Measurements from ENCODE around the gene PAX1. TPM values are rescaled to one million over a fixed set of nuclear protein-coding genes. Genes with fewer than 3 reads are reported as not detected.

The PAX1 gene
- total RNA-seq, 1 donor from 2014 or later, result not detected

DNA sequence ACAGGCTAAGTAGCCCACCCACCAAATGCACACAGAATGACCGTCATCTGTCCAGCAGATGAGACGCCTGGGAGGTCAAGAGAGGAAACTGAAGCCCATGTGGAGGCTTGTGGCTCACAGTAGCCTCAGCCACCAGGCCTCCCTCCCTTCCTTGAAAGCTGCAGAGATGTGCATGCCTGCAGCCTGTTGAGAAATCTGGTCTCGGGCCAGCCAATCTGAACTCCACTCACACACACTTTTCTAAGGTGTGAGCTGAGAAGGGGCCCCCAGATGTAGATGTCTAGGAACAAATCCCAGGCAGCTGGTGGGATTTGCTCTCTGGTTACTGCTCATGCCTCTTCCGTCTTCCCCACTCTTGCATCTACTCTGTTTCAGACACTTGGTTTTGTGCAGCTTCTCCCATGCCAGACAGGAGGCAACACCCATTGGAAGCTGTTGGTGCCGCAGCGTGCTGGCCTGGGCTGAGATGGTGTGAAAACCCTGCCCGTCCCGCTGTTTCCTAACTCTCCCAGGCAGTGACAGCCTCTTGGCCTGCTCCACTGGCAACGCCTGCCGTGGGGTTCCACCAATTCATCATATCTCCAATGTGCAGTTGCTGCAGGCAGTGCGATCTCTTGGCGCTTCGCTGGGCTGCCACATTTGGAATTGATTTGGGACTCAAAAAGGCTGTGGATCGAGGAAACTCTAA, 24.1 kb upstream of the PAX1 start:
- no peak for DNase-seq (ENCODE audit: extremely low spot score, unreplicated experiment)
- Mint-ChIP-seq H3K4me1 (ENCODE audit: unreplicated experiment) (no peaks in the 10 kb centered on the region), H3K4me3 (ENCODE audit: unreplicated experiment) (no peak overlapping the region), H3K27ac (ENCODE audit: unreplicated experiment) (no peak overlapping the region), H3K9me3 (ENCODE audit: unreplicated experiment) (peaks cover under 1% of the 10 kb centered on the region), H3K27me3 (ENCODE audit: unreplicated experiment) (no peaks in the 10 kb centered on the region), H3K36me3 (ENCODE audit: unreplicated experiment) (no peaks in the 10 kb centered on the region)
- TF ChIP-seq, protein P1, sequence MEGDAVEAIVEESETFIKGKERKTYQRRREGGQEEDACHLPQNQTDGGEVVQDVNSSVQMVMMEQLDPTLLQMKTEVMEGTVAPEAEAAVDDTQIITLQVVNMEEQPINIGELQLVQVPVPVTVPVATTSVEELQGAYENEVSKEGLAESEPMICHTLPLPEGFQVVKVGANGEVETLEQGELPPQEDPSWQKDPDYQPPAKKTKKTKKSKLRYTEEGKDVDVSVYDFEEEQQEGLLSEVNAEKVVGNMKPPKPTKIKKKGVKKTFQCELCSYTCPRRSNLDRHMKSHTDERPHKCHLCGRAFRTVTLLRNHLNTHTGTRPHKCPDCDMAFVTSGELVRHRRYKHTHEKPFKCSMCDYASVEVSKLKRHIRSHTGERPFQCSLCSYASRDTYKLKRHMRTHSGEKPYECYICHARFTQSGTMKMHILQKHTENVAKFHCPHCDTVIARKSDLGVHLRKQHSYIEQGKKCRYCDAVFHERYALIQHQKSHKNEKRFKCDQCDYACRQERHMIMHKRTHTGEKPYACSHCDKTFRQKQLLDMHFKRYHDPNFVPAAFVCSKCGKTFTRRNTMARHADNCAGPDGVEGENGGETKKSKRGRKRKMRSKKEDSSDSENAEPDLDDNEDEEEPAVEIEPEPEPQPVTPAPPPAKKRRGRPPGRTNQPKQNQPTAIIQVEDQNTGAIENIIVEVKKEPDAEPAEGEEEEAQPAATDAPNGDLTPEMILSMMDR (IDR thresholded peaks at IDR 0.05), result no peak

DNA sequence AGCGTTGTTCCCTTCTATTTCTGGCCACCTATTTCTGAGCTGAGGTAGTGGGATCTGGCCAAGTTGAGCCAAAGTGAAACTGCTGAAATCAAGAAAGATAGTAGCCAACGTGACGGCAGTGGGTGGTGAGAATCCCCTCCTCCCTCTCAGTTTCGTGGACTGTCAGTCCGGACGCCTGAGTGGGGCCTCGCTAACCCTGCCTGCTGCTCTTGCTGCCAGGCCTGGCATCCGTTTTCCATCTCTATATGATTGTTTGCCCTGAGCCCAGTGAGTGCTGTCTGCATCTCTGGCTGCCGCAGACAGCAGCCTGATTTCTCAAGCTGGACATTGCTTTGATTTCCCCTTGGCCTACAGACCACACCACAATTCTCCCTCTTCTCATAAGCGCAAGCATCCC, 23.5 kb upstream of the PAX1 start:
- H3K4me3 Mint-ChIP-seq (ENCODE audit: unreplicated experiment), result no peak overlapping the region
- no peaks in the 10 kb centered on the region for H3K4me1 Mint-ChIP-seq (ENCODE audit: unreplicated experiment)
- no peaks in the 10 kb centered on the region for H3K9me3 Mint-ChIP-seq (ENCODE audit: unreplicated experiment)
- no peak overlapping the region for H3K27ac Mint-ChIP-seq (ENCODE audit: unreplicated experiment)
- TF ChIP-seq, protein P1 (IDR thresholded peaks at IDR 0.05), result no peak
- H3K36me3 Mint-ChIP-seq (ENCODE audit: unreplicated experiment), result no peaks in the 10 kb centered on the region
- no peaks in the 10 kb centered on the region for H3K27me3 Mint-ChIP-seq (ENCODE audit: unreplicated experiment)
- DNase-seq (ENCODE audit: extremely low spot score, unreplicated experiment), result peak; percentile 23

DNA sequence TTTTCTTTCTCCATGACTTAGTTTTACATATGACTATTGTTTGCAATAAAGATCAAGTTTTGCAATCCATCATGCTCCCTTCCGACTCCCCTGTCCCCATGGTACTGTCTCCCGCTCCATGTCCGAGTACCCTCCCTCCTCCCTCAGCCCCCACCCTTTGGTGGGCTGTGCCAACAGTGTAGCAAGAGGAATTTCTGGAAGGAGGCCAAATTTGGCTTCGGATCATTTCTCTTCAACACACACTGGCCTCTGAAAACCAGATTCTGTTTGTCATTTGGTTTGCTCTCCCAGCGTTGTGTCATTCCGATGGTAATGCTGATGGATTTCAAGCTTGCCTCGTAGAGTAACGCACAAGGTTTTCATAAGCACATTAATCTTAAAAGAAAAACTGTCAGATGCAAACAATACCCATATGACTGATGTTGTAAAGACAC, 22.9 kb upstream of the PAX1 start:
- Mint-ChIP-seq H3K36me3 (ENCODE audit: unreplicated experiment) (no peaks in the 10 kb centered on the region), H3K4me1 (ENCODE audit: unreplicated experiment) (no peaks in the 10 kb centered on the region), H3K27ac (ENCODE audit: unreplicated experiment) (no peak overlapping the region), H3K4me3 (ENCODE audit: unreplicated experiment) (no peak overlapping the region), H3K27me3 (ENCODE audit: unreplicated experiment) (no peaks in the 10 kb centered on the region), H3K9me3 (ENCODE audit: unreplicated experiment) (no peaks in the 10 kb centered on the region)
- no peak for DNase-seq (ENCODE audit: extremely low spot score, unreplicated experiment)
- TF ChIP-seq, protein P1 (IDR thresholded peaks at IDR 0.05), result no peak

DNA sequence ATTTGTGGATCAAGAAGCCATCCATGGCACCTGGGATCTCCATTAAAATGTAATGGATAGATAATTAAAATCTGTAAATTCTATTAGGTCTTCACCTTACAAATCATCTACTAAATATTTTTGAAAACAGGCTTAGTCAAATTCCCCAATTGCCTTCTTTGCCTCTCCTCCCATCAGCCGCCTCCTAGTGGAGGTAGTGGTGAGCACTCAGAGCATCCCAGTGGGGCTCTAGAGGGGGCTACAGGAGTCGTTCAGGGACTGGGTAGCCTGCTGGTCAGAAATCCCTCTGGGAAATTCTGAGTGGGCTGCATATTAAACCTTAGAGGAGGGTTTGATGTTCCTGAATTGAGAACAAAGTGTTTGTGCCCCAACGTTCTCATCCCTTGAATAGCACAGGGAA, 20.8 kb upstream of the PAX1 start:
- H3K4me3 Mint-ChIP-seq (ENCODE audit: unreplicated experiment), result no peak overlapping the region
- no peaks in the 10 kb centered on the region for H3K36me3 Mint-ChIP-seq (ENCODE audit: unreplicated experiment)
- TF ChIP-seq, protein P1 (IDR thresholded peaks at IDR 0.05), result no peak
- H3K27ac Mint-ChIP-seq (ENCODE audit: unreplicated experiment), result no peak overlapping the region
- no peaks in the 10 kb centered on the region for H3K9me3 Mint-ChIP-seq (ENCODE audit: unreplicated experiment)
- DNase-seq (ENCODE audit: extremely low spot score, unreplicated experiment), result peak; percentile 60
- no peaks in the 10 kb centered on the region for H3K4me1 Mint-ChIP-seq (ENCODE audit: unreplicated experiment)
- no peaks in the 10 kb centered on the region for H3K27me3 Mint-ChIP-seq (ENCODE audit: unreplicated experiment)

DNA sequence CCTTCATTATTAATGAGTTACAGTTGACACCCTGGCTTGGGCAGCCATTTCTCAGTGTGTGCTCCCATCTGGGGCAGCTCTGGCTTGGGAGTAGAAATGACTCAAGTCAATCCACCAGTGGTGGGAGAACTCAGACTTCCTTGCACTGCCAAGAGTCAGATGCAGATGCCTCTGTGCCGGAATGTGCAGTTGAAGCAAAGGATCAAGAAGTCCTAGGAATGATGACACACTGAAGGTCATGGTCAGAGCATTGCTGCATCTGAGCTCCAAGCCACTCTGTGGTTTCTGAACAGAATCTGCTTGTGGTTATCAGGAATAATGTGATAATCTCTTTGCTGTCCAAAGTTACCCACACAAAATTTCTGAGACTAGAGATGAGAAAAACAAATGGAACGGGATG, 19.5 kb upstream of the PAX1 start:
- TF ChIP-seq, protein P1 (IDR thresholded peaks at IDR 0.05), result no peak
- DNase-seq (ENCODE audit: extremely low spot score, unreplicated experiment), result no peak

More for the DNA sequence above, 19.5 kb upstream of the PAX1 start:
- Mint-ChIP-seq H3K4me1 (ENCODE audit: unreplicated experiment) (no peaks in the 10 kb centered on the region), H3K27me3 (ENCODE audit: unreplicated experiment) (no peaks in the 10 kb centered on the region), H3K4me3 (ENCODE audit: unreplicated experiment) (no peak overlapping the region), H3K27ac (ENCODE audit: unreplicated experiment) (no peak overlapping the region), H3K9me3 (ENCODE audit: unreplicated experiment) (no peaks in the 10 kb centered on the region), H3K36me3 (ENCODE audit: unreplicated experiment) (no peaks in the 10 kb centered on the region)

Measured in osteocyte (in vitro differentiated cells).